Measurements from ENCODE around the gene SIPA1L3.
A peak's percentile ranks its signal among the peaks of the same experiment; 100 is the strongest.

The SIPA1L3 gene

DNA sequence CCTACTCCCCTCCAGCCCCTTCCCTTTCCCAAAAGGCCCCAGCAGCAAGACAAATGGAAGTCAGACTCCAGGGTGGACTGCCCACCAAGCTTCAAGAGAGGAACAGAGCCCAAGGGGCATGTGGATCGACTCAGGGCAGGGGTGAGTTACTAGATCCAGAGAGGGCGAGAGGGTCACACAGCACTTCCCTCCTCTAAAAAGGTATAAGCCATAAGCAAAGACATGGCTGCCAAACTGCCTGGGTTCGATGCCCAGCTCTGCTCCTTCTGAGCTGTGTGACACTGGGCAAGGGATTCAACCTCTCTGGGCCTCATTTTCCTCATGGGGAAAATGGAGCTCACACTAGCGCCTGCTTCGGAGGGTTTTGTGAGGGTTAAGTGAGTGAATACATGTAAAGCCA, 345.4 kb downstream of the SIPA1L3 start:
- no peak overlapping the region for H3K4me3 ChIP-seq (ENCODE audit: low read depth, low read length)

DNA sequence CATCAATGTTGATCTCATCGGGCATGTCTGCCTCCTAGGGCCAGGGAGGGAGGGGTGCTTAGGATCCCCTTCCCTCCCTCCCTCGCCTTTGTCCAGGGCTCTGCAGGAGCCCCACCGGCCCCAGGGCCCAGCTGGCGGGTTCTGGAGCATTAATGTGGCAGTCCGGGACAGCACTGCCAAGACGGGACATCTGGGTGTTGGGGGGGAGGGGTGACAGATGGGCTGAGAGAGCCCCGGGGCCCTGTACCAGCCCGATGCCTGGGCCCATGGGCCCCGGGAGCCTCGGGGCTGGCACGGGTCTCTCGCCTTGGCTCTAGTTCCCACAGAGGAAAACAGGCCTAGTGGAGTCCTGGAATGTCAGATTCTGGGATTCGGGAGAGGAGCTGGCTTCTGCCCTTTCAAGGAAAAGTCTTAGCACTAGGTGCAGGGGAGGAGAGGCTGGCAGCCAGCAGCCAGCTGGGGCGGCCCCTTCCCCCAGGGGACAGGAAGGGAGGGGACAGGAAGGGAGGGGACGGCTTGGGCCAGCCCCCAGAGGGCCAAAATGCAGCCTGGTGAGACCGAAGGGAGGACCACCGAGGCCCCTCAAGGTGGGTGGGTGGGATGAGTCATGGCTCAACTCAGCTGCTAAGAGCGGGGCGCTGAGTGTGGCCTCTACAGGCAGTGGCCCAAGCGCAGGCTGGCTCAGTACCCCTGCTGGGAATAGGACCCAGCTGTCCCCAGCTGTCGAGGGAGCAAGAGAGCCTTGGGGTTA, 346.1 kb downstream of the SIPA1L3 start:
- no peak overlapping the region for H3K4me3 ChIP-seq (ENCODE audit: low read depth, low read length)

DNA sequence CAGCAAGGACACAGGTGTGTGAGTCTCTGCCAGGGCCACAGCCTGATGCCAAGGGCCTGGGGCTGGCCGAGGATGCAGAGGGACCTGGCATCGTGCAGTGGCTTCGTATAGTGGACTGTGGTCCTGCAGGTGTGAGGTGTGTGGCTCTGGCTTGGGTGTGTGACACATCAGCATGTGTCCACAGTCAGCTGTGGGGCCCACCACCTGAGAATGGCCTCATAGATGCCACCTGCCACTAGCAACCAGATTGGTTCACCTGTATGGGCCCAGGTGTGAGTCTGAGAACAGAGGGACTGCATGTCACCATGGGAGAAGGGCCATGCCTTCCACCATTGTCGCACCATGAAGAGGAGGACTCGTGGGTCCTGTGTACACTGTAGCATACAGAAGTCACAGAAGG, 346.8 kb downstream of the SIPA1L3 start:
- no peak overlapping the region for H3K4me3 ChIP-seq (ENCODE audit: low read depth, low read length)

DNA sequence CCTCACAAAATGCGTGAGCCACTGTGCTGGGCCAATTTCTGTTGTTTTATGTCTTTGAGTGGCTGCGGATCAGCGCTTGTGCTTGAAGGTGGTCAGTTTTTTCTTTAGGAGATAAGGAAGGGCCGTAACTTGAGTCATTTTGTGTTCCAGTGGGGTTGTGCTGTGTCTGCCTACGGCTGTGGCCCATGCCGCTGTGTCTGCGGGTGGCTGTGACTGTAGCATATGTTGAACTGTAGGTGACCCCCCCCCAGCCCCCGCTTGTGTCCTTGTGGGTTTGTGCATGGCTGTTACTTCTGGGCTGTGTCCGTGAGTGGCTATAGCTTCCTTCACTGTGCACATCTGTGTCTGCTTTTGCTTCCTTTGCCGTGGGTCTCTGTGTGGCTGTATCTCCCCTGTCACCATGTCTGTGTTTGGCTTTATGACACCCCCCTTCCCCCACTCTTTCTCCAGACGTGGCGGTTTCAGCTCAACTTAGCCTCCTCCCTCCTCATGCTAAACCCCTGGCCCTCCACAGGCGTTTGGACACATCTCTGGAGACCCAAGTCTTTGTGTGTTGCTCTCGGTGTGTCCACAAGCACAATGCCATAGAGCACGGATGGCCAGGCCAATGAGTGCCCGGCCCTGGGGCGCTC, 348.5 kb downstream of the SIPA1L3 start:
- peak overlapping the region; percentile 51 for H3K4me3 ChIP-seq (ENCODE audit: low read depth, low read length)
